Measurements from ENCODE around the gene NPAS3.

DNA sequence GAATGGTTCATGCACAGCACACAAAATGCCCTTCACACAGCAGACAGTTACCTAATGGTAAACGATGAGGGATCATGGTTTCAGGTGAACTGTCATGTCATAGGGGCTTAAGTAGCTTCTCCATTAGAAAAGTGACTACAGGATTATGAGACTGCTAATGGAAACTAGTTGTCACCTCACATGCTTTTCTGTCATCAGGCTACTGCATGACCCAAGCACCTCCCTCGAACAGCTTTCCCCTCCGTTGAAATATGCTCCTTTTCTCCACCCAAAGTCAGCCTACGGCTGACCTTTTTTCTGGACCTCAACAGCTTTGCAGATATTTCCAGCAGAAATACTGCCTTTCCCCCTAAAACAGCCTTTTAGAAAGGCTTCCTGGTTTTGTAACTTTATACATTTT is 544.9 kb downstream of the NPAS3 start:
- TF ChIP-seq CTCF (IDR thresholded peaks at IDR 0.05) (no peak), POLR2A (IDR thresholded peaks at IDR 0.05) (no peak)

Data from sigmoid colon (tissue), 3 donors.